Vagina (tissue), 2 donors: ENCODE results near the gene CSRNP2.

Source experiments
- CTCF ChIP-seq, 3 experiments: fragments of 450-650 bp in 2 of 3; fragments of 200-600 bp in 1 of 3; sonication (generic) in 1 of 3; IDR thresholded peaks; one replicate each; pipeline ENCODE4 v1.5.1; 2017 to 2019; ENCODE audit warnings: antibody characterized with exemption in 3 of 3, mild to moderate bottlenecking in 2 of 3, moderate library complexity in 2 of 3
- POLR2A ChIP-seq, 2 donors: fragments of 450-650 bp; IDR thresholded peaks; one replicate each; pipeline ENCODE4 v1.6.1; 2017; ENCODE audit warnings: antibody characterized with exemption in 2 of 2, mild to moderate bottlenecking in 2 of 2, moderate library complexity in 2 of 2
- POLR2AphosphoS5 ChIP-seq, 2 donors: sonication (generic); formaldehyde crosslinking; IDR thresholded peaks; one replicate each; pipeline ENCODE4 v1.9.0; 2017; ENCODE audit warnings: antibody characterized with exemption in 2 of 2, mild to moderate bottlenecking in 2 of 2, low read depth in 1 of 2; ENCODE audit not compliant: insufficient read depth in 1 of 2

GRCh38 chr12:51065530-51065929 is 17.9 kb downstream of the CSRNP2 start:
- no peak for TF ChIP-seq CTCF (IDR thresholded peaks at IDR 0.05)
- no peak for TF ChIP-seq POLR2A (IDR thresholded peaks at IDR 0.05)
- TF ChIP-seq POLR2AphosphoS5 (IDR thresholded peaks at IDR 0.05; ENCODE audit: insufficient read depth in 1 of 2, low read depth in 1 of 2) = no peak
